GM03348 (cell line): ENCODE results near the gene ZNF791.
"Not testable (repeated sequence)": the region's sequence is repeated elsewhere in the genome, so short reads cannot be mapped to it uniquely, and the experiment has no call there.

Source experiments
- DNase-seq: peaks from one replicate; pipeline ENCODE4 v3.0.0; 2012; ENCODE audit warnings: low spot score

Gene ZNF791

GRCh38 chr19:12610540-12611360, at the start of gene ZNF791, which contains the start of gene ZNF490:
Gene ZNF791 (plus strand): TSS chr19:12610920. CDS start chr19:12611080, 160 bp downstream.
Gene ZNF490 (minus strand): TSS chr19:12610813. CDS start chr19:12610680, 133 bp downstream.
- peak; percentile 98 for DNase-seq

- peak; percentile 95 for DNase-seq
These were observed 46.6 kb upstream of the ZNF791 start for GRCh38 chr19:12564016-12564664.

GRCh38 chr19:12566380-12566779, 44.3 kb upstream of the ZNF791 start:
- DNase-seq, result not testable (repeated sequence)

- no peak for DNase-seq
These were observed 42.8 kb upstream of the ZNF791 start for GRCh38 chr19:12567951-12568350.

GRCh38 chr19:12574036-12574435, 36.7 kb upstream of the ZNF791 start:
- DNase-seq, result no peak

- DNase-seq, result no peak
These were observed 32.1 kb upstream of the ZNF791 start for GRCh38 chr19:12578641-12579040.

- DNase-seq, result peak; percentile 23
These were observed 30.5 kb upstream of the ZNF791 start for GRCh38 chr19:12580180-12580694.

- no peak for DNase-seq
These were observed 29.6 kb upstream of the ZNF791 start for GRCh38 chr19:12581100-12581499.

GRCh38 chr19:12596485-12596884, 14.2 kb upstream of the ZNF791 start:
- DNase-seq, result no peak

- DNase-seq, result no peak
These were observed 13.7 kb upstream of the ZNF791 start for GRCh38 chr19:12596927-12597548.

GRCh38 chr19:12597594-12597993, 13.1 kb upstream of the ZNF791 start:
- no peak for DNase-seq

- no peak for DNase-seq
These were observed 7.0 kb upstream of the ZNF791 start for GRCh38 chr19:12603714-12604113.

GRCh38 chr19:12606796-12607195, 3.9 kb upstream of the ZNF791 start:
- no peak for DNase-seq

GRCh38 chr19:12607631-12608030, 3.1 kb upstream of the ZNF791 start:
- no peak for DNase-seq

GRCh38 chr19:12611361-12611699, 610 bp downstream of the ZNF791 start:
- DNase-seq, result peak; percentile 90

GRCh38 chr19:12617646-12618045, 6.9 kb downstream of the ZNF791 start:
- DNase-seq, result no peak

- not testable (repeated sequence) for DNase-seq
These were observed 10.7 kb downstream of the ZNF791 start for GRCh38 chr19:12621253-12622024.

GRCh38 chr19:12623361-12624031, 12.8 kb downstream of the ZNF791 start:
- no peak for DNase-seq

- DNase-seq, result no peak
These were observed 16.2 kb downstream of the ZNF791 start for GRCh38 chr19:12626958-12627357.

- no peak for DNase-seq
These were observed 17.6 kb downstream of the ZNF791 start for GRCh38 chr19:12628040-12629022.
